GM20000 (cell line): ENCODE measurements around the gene NXF1.
A peak's percentile ranks its signal among the peaks of the same experiment; 100 is the strongest.

Experiments
- DNase-seq: peaks from one replicate; pipeline ENCODE4 v3.0.0; 2012; ENCODE audit warnings: low spot score
- CTCF ChIP-seq: IDR thresholded peaks from 2 replicates; pipeline ENCODE4 v1.5.1; 2012; ENCODE audit warnings: mild to moderate bottlenecking, control low read depth; ENCODE audit errors: extremely low read depth, missing control alignments

Gene NXF1

GRCh38 chr11:62805076-62805892 lies at the start of gene NXF1:
Gene NXF1 (minus strand): TSS chr11:62805440. CDS start chr11:62805356, 84 bp downstream.
- peak; percentile 99 for DNase-seq
- TF ChIP-seq CTCF = no peak

- TF ChIP-seq CTCF = no peak
- DNase-seq = no peak
Observed at GRCh38 chr11:62854013-62854824, 49.0 kb upstream of the NXF1 start.

- no peak for DNase-seq
- no peak for TF ChIP-seq CTCF
Observed at GRCh38 chr11:62853279-62853965, 48.2 kb upstream of the NXF1 start.

- DNase-seq = no peak
- no peak for TF ChIP-seq CTCF
Observed at GRCh38 chr11:62852523-62853188, 47.4 kb upstream of the NXF1 start.

- no peak for TF ChIP-seq CTCF
Observed at GRCh38 chr11:62851807-62852522, 46.7 kb upstream of the NXF1 start.

GRCh38 chr11:62850911-62851806 lies 45.9 kb upstream of the NXF1 start:
- TF ChIP-seq CTCF = no peak
- no peak for DNase-seq

More at GRCh38 chr11:62851807-62852522, 46.7 kb upstream of the NXF1 start:
- no peak for DNase-seq
